ENCODE measurements around the gene PPP1R3E.

The PPP1R3E gene

GRCh38 chr14:23248601-23249000, 54.1 kb downstream of the PPP1R3E start:
- no peak for DNase-seq (ENCODE audit: low spot score)

Measured in HuH-7 (cell line).